NCI-H1436 (cell line): ENCODE results near the gene MED29.

Source experiments
- DNase-seq: peaks from one replicate; lab custom pipeline; 2025; lab: John Stamatoyannopoulos, UW

The MED29 gene, protein sequence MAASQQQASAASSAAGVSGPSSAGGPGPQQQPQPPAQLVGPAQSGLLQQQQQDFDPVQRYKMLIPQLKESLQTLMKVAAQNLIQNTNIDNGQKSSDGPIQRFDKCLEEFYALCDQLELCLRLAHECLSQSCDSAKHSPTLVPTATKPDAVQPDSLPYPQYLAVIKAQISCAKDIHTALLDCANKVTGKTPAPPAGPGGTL

DNA sequence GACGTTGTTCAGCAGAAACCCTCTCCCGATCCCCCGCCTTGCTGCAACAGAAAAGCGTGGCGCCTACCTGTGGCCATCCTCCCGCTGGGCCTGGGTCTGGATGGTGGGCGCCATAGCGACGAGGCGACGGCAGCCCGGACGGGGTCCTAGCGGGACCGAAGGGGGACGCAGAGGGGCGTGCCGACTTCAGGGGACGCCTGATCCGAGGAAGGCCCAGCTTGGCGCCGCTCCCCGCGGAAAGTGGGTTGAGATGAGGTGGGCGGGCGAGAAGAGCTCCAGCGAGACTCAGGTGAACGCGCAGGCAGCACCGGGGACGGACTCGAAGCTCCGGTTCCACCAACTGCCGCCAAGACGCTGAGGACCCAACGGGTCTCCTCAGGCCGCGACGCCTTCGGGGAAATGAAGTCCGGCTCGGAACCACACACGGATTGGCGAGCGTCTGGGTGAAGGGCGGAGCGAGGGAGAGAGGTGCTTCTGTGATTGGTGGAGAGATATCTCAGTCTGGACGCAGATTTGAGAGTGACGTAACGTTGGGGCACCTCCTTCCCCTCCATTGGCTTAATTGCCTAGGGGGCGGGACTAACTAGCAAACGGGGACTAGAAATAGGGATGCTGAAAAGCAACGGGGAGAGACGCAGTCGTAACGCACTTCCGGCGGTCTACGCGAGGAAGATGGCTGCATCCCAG is at the start of gene MED29, which contains the start of gene PAF1:
MED29 (plus strand) TSS at position 628 of the 687 bp plus-strand sequence; CDS start at position 673, 45 bp downstream.
PAF1 (minus strand) TSS at position 356 of the 687 bp plus-strand sequence; CDS start at position 114, 242 bp downstream.
- DNase-seq: peak; percentile 99

DNA sequence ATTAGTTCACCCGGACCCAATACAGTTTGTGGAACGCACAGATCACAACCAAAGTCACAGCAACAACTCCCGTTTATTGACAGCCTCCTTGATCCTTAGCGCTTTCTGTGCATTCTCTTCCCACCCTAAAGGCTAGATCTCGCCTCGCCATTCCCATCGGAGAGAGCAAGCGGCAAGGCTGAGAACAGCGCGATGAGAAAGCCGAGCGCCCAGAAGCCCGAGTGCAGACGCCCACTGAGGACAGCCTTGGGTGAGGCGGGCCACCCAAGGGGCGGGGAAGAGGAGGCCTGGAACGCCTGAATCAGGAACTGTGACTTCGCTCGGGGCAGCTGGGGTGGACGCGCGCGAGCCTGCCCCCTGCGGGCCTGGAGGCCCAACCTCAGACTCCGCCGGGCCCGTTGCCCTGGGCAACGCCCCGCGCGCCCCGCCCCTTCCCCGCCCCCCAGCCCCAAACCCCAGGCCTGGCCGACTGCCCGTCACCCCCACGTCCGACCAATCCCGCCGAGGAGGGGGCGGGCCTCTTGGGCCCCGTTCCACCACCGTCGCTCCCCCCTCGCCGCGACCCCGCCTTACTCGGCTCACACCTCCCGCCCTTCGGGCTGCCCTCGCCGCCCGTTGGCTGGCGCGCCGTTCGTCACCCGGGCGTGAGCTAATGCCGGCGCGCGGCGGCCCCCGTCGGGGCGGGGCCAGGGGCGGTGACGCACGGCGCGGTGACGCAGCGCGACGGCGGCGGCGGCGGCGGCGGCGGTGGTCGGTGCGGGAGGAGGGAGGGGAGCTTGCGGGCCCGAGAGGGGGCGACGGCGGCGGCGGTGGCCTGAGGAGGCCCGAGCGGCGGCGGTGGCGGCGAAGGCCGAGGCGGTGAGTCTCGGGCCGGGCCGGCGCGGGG is 49.2 kb upstream of the MED29 start, which contains the start of gene SAMD4B:
SAMD4B (plus strand) TSS at position 703 of the 886 bp plus-strand sequence. CDS start 14,473 bp downstream, outside the sequence.
- peak; percentile 96 for DNase-seq

DNA sequence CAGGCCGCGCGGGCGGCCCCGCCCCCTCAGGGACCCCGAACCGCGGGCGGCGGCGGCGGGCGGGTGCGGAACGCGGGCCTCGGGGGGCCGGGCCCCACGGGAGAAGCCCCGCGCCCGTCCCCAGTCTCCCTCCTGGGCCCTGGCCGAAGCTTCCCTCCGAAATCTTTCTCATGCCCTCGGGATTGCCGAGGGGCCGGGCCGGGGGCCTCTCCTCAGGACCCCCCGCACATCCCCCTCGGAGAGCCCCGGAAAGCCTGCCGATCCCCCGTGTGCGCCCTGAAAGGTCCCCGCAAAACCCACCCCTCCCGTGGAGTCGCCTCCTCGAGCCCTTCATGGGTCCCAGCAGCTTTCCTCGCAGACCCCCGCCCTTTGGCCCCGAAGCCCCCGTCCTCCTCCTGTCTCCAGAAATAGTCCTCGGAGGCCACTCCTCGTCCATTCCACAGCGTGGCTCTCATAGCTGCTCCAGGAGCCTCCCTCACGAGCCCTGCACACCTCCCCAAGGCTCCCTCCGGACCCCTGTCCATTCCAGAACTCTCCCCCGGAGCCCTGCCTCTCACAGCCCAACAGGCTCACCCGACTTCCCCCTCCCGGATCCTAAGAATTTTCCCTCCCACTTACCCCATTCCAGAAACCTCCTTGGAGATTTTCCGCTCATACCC is 48.4 kb upstream of the MED29 start:
- no peak for DNase-seq

DNA sequence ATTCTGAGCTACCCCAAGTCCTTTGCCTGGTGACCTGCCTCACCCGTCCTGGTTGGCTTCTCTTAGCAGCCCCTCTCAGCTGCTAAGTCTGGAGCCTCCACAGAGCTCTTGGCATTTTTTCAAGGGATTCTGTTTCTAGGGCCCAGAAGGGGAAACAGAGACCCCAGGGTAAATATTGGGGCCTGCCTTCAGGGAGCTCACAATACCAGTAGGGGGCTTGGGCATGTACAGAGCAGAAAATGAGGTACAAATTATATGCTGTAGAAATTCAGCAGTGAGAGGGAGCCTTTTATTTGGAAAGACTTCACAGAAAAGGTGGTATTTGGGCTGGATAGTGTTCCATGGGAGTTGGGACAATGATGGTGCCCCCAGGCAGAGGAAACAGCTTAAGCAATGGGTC is 45.2 kb upstream of the MED29 start:
- DNase-seq: no peak

DNA sequence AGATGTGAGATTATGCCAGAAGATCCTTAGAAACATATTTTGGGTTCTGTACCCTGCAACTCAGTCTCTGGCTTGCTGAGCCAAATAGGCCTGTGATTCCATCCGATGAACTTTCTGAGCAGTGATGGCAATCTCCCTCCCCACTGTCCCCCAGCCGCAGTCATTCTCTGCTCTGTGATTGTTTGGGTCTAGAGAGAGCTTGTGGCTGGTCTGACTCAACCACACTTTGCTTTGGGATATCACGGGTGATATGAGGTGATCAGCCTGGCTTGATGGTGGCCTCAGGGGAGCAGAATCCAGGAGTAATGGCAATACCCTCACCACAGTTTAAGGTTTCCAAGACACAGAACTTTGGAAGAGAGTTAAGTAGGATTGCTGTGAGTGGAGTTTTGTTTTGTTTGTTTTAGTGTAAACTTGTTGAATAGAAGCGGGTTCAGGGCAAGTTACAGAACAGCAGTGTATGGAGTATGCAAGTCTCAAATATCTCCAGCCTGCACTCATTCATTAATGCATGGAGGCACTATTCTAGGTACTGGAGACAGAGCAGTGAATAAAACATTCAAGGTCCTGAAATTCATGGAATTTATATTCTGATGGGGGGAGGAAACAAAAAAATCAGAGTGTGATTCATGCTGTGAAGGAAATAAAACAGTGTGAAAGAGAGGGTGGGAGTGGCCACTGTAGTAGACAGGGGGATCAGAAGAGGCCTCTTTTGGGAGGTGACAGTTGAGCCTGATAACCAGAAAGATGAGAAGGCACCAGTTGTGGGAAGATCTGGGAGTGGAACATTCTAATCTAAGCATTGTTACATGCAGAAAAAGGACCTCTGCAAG is 43.6 kb upstream of the MED29 start:
- no peak for DNase-seq

DNA sequence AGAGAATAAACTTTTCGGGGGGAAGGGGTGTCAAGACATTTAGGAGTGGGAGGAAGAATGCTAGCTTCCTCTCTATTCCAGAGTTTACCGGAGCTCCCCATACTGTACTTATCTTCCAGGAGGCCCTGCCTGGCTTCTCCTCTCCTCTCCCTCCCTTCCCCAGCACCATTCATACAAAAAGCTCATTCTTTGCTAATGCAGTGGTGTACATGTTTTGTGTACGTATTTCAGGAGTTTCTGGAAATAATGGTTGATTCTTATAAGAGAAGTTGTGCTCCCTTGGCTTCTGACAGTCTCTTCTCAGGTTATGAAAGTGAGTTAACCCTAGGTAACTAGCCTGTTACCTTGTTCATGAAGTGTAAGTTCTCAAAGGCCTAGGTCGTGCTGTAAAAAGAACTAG is 41.9 kb upstream of the MED29 start:
- DNase-seq: no peak

DNA sequence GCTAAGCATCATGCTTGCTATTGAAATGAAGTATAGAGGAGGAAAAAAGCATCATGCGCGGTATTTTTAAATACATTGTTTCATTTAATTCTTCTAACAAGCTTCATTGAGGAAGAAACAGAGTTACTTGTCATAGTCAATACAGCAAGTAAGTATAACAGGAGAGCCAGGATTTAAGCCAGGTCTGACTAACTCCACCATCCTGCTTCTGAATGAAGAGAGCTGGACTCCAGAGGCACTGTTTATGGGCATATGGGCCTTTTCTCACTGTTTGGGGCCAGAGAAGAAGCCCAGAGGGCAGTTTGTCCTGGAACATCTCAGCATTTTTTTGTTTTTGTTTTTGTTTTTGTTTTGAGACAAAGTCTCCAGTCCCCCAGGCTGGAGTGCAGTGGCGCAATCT is 41.0 kb upstream of the MED29 start:
- no peak for DNase-seq

DNA sequence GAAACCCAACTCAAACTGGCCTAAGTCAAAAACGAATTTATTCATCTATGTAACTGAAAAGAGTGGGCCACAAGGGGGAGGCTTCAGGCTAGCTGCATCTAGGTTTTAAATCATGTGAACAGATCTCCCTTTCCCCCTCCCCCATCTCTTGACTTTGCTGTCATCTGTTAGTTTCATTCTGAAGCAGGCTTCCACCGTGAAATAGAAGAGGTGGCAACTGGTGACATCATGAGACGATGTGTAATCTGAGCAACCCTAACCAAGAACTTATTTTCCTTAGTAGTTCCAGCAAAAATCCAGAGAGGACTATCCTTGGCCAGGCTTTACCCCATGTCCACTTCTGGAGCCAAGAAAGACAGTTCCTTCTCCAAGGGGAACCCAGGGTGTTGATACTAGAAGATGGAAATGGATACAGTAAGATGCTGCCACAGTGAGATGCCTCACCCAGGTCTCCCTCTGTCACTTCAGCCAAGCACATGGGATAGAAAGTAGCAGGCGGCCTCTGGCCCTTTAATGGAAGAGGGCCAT is 39.6 kb upstream of the MED29 start:
- DNase-seq: no peak

DNA sequence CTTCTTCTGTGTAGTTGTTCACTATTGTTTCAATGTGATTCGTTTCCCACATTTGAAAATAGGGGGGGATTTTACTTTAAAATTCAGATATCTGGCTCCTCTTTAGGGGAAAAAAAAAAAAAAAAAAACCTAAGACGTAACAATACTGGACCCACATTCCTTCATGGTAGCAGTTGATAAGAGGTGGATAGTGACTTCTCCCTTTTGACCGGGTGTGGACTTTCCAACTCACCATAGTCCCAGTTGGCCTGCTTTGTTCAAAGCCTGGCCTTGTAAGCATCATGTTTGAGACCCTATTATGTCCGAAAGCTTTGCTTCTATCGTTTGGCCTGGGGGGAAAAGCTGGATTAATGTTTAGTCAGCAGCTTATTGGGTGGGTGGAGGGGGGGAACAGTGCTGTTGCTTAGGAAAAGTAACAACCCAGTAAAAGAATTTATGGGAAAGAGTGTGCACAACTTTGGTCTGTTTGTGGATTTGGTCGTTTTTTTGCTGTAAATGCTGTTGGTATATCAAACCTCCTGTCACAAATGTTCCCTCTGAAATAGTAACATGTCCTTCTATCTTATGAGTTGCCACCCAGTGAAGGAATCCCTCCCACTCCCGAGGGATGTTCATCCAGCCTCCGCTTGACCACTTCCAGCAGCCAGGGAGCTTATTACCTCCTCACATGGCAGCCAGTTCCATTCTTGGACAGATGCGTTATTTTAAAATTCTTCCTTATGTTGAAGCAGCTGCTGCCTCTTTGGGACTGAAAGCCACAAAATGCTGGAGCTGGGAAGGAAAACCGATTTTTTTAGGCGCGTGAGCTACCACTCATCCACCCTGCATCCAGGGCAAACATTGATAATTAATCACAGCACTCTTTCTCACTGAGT is 38.6 kb upstream of the MED29 start:
- DNase-seq: no peak

DNA sequence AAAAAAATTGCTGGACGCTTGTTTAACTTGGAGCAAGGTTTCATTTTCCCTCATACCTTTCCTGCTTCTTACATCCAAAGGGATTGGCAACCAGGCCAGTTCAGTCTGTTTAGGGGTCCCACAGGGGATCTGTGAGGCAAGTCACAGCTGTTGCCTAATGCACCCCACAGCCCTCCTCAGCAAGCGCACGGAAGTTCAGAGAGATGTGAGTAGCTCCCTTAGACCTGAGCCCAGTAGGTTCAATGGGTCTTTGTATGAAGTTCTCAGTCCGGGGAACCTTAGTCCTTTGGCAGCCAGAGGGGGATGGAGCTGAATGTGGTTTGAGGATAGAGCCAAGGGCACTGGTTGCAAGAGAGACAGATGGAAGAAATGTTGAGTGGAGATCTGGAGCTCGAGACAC is 35.9 kb upstream of the MED29 start:
- DNase-seq: no peak

DNA sequence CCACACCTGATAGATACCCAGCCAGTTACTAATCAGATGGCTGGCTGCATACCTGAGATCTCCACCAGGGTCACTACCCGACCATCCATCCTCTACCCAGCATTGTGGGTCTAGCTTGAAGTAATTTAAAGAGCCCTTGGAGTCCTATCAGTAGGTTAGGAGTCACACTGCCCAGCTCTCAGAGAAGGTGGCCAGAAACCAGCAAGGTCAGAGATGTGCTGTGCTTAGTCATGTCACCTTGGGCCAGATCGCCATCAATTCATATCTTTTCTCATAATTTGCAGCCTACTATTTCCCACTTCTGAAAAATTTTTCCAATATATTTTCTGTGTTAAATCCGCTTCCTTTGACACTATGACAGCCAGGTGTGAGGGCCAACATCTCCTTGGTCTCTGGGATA is 35.1 kb upstream of the MED29 start:
- no peak for DNase-seq

DNA sequence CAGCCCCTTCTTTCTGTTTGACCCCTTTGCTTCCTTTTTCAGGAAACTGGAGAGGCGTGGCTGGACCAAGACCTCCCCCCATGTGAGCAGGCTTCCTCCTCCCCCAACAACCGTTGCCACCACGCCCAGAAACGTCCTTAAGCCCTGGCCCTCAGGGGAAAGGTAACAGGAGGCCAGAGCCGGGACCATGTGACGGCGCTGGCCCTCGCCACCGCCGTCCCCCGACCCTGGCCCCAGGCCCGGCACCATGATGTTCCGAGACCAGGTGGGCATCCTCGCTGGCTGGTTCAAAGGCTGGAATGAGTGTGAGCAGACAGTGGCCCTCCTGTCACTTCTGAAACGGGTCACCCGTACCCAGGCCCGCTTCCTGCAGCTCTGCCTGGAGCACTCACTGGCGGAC is 34.5 kb upstream of the MED29 start:
- DNase-seq: no peak

DNA sequence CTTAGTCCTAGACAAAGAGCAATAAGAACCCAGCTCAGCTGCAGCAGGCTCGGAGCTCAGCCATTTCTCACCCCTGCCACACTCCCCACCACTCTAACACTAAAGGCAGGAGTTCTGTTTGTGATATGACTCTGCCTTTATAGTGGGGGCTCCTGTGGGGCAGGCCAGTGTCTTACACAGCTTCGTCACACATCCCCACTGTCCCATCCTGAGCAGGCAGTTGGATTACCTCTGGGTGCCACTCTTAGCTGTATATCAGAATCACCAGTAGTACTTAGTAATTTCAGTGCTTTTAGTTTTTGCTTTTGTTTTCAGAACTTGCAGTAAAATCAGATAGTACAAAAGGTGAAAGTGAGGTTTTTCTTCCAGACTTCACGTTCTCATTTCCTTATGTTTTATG is 32.2 kb upstream of the MED29 start:
- no peak for DNase-seq

DNA sequence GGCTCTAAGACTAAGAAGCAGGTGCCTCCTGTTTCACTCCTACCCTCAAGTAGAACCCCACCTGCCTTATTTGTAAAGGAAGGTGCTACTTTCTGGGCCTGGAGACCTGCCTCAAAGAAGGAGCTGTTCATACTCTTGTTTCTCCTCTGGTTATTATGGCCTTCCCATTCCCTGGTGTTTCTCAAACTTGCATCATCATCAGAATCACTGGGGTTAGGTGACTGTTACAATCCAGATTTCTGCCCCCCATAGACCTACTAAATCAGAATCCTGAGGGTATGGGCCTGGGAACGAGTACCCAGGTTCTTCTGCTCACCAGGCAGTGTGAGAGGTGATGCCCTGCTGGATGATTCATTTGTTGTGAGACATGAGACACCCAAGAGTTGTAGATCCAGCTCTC is 30.6 kb upstream of the MED29 start:
- no peak for DNase-seq

DNA sequence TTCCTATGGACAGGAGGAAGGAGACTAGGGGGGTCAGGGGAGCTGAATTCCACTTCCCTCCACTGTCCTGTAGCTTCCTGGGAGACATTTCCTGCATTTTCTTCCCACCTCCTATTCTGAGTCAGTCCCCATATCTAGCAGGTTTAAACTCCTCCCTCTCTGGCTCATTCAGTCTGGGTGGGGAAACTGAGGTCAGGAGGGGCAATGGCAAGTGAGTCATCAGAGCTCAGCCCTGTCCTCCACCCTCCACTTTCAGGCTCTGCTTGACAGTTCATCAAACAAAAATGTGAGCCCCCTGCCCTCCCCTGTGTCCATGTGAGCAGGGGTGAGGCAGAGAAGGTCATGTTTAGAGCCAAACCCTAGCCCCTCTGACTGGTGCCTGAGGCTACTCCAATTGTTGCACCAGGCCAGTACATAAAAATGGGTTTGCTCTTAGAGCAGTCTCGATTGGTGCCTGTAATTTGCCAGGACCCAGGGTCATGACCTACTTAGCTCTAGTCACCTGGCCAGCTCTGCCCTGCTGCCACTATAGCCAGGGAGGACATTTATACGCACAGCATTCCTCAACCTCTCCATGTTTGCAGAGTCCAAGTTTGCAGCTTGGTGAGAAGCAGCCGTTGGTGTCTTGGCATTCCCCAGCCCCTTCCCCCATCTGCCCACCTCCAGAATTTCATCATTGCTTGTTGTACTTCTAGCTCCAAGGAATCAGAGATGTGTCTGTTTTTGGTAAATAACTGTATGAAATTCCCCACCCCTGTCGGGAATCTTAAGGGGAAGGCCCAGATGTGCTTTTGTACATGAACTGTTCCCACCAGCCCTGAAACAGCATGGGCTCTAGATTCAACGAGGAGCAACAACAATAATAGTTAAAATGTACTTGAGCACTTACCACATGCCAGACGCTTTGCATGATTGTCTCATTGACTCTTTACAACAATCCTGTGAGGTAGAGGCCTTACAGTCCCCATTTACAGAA is 28.2 kb upstream of the MED29 start:
- no peak for DNase-seq

DNA sequence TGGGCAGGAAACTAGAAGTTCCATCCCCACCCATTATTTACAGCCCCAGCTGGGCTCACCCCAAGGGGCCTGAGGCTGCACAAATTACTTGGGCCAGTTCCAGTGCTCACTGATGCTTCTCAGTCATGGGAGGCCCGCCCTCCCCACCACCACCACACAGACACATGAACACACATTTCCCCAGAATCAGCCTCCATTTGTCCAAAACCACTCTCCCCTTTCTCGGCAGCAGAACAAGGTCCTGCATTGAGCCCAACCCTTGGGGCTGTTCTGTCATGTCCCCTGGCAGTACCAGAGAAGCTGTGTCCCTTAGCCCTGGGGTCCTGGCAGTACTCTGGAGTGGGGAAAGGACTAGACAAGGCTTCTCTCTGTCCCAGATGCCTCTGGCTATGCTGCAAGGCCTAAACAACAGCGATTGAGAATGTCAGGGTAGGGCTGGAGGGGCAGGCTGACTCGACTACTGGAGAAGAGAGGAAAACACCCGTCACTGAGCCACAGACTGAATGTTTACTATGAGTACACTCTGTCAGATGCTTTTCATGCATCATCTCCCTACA is 27.2 kb upstream of the MED29 start:
- no peak for DNase-seq

DNA sequence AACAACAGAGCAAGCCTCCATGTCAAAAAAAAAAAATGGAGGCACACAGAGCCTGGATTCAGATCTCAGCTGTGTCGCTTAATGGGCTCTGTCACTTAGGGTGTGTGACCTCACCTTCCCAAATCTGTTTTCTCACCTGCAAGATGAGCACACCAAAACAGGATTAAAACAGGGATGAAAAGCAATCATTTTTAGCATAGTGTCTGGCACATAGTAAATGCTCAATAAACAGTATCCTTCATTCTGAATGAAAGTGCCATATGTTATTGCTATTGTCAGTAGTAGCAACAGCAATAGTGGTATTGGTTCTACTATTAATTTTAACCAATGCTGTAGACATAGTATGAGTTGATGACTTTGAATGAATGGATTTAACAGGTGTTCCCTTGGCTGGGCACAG is 25.6 kb upstream of the MED29 start:
- no peak for DNase-seq

DNA sequence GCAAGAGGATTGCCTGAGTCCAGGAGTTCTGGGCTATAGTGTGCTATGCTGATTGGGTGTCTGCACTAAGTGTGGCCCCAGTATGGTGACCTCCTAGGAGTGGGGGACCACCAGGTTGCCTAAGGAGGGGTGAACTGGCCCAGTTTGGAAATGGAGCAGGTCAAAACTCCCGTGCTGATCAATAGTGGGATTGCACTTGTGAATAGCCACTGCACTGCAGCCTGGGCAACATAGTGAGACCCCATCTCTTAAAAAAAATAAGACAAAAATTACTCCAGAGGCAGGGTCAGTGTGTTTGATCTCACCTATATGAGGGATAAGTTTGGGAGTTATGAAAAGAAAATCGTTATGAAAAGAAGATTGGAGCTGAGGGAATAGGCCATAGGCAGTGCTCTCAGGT is 22.0 kb upstream of the MED29 start:
- DNase-seq: no peak
